ENCODE measurements around the gene SLC22A31.

GRCh38 chr16:89200850-89201411 lies 594 bp upstream of the SLC22A31 start:
- TF ChIP-seq POU6F1 (CRISPR knock-in tag; IDR thresholded peaks at IDR 0.05; ENCODE audit: borderline replicate concordance, low read depth) (no peak), ZFP3 (CRISPR knock-in tag; IDR thresholded peaks at IDR 0.05) (no peak), ZC3H10 (CRISPR knock-in tag; IDR thresholded peaks at IDR 0.05) (no peak), CREB5 (CRISPR knock-in tag; IDR thresholded peaks at IDR 0.05; ENCODE audit: low read depth) (no peak), PATZ1 (CRISPR knock-in tag; IDR thresholded peaks at IDR 0.05; ENCODE audit: borderline replicate concordance) (no peak), TOX (CRISPR knock-in tag; IDR thresholded peaks at IDR 0.05; ENCODE audit: borderline replicate concordance) (no peak), ISL1 (CRISPR knock-in tag; IDR thresholded peaks at IDR 0.05) (no peak), CSDC2 (CRISPR knock-in tag; IDR thresholded peaks at IDR 0.05) (no peak), ZFP30 (CRISPR knock-in tag; IDR thresholded peaks at IDR 0.05) (no peak), ARNTL (CRISPR knock-in tag; IDR thresholded peaks at IDR 0.05; ENCODE audit: borderline replicate concordance, low read depth) (no peak)
